ENCODE data around the gene RILPL1.
"Not testable (repeated sequence)": the region's sequence is repeated elsewhere in the genome, so short reads cannot be mapped to it uniquely, and the experiment has no call there.

RILPL1 gene

DNA sequence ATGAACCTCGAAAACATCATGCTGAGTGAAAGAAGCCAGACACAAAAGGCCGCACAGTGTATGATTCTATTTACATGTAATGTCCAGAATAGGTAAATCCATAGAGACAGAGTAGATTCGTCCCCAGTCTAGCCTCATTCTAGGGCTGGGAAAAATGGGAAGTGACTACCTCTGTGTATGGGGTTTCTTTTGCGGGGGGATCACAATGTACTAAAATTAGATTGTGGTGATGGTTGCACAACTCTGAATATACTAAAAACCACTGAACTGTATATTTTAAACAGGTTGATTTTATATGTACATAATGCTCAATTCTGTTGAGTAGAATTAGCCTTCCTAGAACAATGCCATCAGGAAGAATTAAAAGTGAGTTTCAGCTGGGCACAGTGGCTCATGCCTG, 90.7 kb downstream of the RILPL1 start:
- no peak overlapping the region for H3K27ac ChIP-seq (ENCODE audit: low read depth, low read length)
- 0 out of 2 replicates have a peak, but pooled peaks cover under 1% of the 10 kb centered on the region for H3K27me3 ChIP-seq (ENCODE audit: control insufficient read depth, insufficient read depth, low read length)
- no peak overlapping the region for H3K4me3 ChIP-seq (ENCODE audit: low read depth, low read length)
- H3K36me3 ChIP-seq (ENCODE audit: control insufficient read depth, insufficient read depth, low read length), result no peaks in the 10 kb centered on the region
- H3K9me3 ChIP-seq (ENCODE audit: control insufficient read depth, insufficient read depth, low read depth, low read length), result no peaks in the 10 kb centered on the region
- peaks cover 4% of the 10 kb centered on the region; the same call in 1 of the 2 replicates for H3K4me1 ChIP-seq (ENCODE audit: control insufficient read depth, insufficient read depth, low read length)
- H3K9ac ChIP-seq (ENCODE audit: low read length), result no peak overlapping the region

- peaks cover 9% of the 10 kb centered on the region for H3K27me3 ChIP-seq (ENCODE audit: control insufficient read depth, insufficient read depth, low read length)
- H3K4me3 ChIP-seq (ENCODE audit: low read depth, low read length), result no peak overlapping the region
- peaks cover 4% of the 10 kb centered on the region; the same call in 1 of the 2 replicates for H3K4me1 ChIP-seq (ENCODE audit: control insufficient read depth, insufficient read depth, low read length)
- no peaks in the 10 kb centered on the region for H3K36me3 ChIP-seq (ENCODE audit: control insufficient read depth, insufficient read depth, low read length)
- H3K9ac ChIP-seq (ENCODE audit: low read length), result no peak overlapping the region
- H3K27ac ChIP-seq (ENCODE audit: low read depth, low read length), result no peak overlapping the region
- H3K9me3 ChIP-seq (ENCODE audit: control insufficient read depth, insufficient read depth, low read depth, low read length), result no peaks in the 10 kb centered on the region
Measured at GRCh38 chr12:123441523-123442164, 91.9 kb downstream of the RILPL1 start.

- Histone ChIP-seq H3K4me1 (ENCODE audit: control insufficient read depth, insufficient read depth, low read length) (no peaks in the 10 kb centered on the region), H3K9ac (ENCODE audit: low read length) (peak within 1 kb of the TSS; percentile 48), H3K27me3 (ENCODE audit: control insufficient read depth, insufficient read depth, low read length) (peaks cover 20% of the 10 kb centered on the region), H3K9me3 (ENCODE audit: control insufficient read depth, insufficient read depth, low read depth, low read length) (no peaks in the 10 kb centered on the region), H3K4me3 (ENCODE audit: low read depth, low read length) (peak within 1 kb of the TSS; percentile 77), H3K27ac (ENCODE audit: low read depth, low read length) (no peak within 1 kb of the TSS), H3K36me3 (ENCODE audit: control insufficient read depth, insufficient read depth, low read length) (no peaks in the 10 kb centered on the region)
Measured at GRCh38 chr12:123436017-123436964, 97.2 kb downstream of the RILPL1 start, which contains the start of gene RILPL2. Gene RILPL2, minus strand, starts transcription at chr12:123436684. Its CDS starts 264 bp downstream, at chr12:123436420.

DNA sequence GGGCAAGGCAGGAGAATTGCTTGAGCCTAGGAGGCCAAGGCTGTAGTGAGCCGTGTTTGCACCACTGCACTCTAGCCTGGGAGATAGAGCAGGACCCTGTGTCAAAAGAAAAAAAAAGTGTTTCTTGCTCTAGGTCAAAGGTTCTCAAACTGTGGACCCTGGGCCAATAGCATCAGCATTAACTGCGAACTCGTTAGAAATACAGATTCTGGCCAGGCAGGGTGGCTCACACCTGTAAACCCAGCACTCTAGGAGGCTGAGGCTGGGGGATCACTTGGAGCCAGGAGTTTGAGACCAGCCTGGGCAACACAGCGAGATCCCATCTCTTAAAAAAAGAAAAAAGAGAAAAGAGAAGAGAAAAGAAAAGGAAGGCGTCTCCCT, 97.9 kb downstream of the RILPL1 start:
- no peak overlapping the region for H3K27ac ChIP-seq (ENCODE audit: low read depth, low read length)
- H3K27me3 ChIP-seq (ENCODE audit: control insufficient read depth, insufficient read depth, low read length), result peaks cover 20% of the 10 kb centered on the region
- H3K9ac ChIP-seq (ENCODE audit: low read length), result peak overlapping the region; percentile 48
- no peaks in the 10 kb centered on the region for H3K36me3 ChIP-seq (ENCODE audit: control insufficient read depth, insufficient read depth, low read length)
- H3K4me3 ChIP-seq (ENCODE audit: low read depth, low read length), result peak overlapping the region; percentile 77
- no peaks in the 10 kb centered on the region for H3K9me3 ChIP-seq (ENCODE audit: control insufficient read depth, insufficient read depth, low read depth, low read length)
- H3K4me1 ChIP-seq (ENCODE audit: control insufficient read depth, insufficient read depth, low read length), result no peaks in the 10 kb centered on the region

DNA sequence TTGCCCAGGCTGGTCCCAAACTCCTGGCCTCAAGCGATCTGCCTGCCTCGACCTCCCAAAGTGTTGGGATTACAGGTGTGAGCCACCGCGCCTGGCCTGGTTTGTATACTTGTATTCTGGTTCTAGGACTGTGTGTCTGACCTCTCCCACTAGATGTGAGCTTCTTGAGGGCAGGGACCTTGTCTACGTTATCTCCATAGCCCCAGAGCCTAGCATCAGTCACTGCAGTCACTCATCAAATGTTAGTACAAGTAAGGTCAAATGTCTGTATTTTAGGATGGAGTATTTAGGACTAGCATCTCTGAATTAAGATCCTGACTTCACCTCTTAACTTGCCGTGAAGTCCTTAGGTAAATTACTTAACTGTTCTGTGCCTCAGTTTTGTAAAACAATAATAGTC, 99.9 kb downstream of the RILPL1 start:
- Histone ChIP-seq H3K4me3 (ENCODE audit: low read depth, low read length) (no peak overlapping the region), H3K4me1 (ENCODE audit: control insufficient read depth, insufficient read depth, low read length) (no peaks in the 10 kb centered on the region), H3K9me3 (ENCODE audit: control insufficient read depth, insufficient read depth, low read depth, low read length) (no peaks in the 10 kb centered on the region), H3K27me3 (ENCODE audit: control insufficient read depth, insufficient read depth, low read length) (peaks cover 20% of the 10 kb centered on the region), H3K27ac (ENCODE audit: low read depth, low read length) (no peak overlapping the region), H3K9ac (ENCODE audit: low read length) (no peak overlapping the region), H3K36me3 (ENCODE audit: control insufficient read depth, insufficient read depth, low read length) (no peaks in the 10 kb centered on the region)

DNA sequence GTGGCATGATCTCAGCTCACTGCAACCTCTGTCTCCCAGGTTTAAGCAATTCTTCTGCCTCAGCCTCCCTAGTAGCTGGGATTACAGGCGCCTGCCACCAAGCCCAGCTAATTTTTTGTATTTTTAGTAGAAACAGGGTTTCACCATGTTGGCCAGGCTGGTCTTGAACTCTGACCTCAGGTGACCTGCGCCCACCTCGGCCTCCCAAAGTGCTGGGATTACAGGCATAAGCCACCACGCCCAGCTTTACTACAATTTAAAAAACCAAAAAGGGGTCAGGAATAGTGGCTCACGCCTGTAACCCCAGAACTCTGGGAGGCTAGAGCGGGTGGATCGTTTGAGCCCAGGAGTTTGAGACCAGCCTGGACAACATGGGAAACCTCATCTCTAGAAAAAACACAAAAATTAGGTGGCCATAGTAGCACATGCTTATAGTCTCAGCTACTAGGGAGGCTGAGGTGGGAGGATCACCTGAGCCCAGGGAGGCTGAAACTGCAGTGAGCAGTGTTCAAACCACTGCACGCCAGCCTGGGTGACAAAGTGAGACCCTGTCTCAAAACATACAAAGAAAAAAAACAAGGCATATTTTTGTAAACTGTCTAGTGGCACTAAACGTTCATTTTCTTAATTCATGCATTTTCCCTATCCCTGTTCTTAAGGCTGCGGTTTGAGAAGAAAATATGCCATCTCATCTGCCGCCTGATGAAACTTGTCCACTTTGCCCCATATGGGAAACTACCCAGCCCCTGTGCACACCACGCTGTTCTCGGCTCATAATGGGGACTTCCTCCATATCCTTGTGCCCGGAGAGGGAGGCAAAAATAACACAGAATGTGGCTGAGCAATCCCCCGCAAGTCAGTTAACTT, 101.3 kb downstream of the RILPL1 start:
- H3K9ac ChIP-seq (ENCODE audit: low read length); H3K4me1 ChIP-seq (ENCODE audit: control insufficient read depth, insufficient read depth, low read length): not testable (repeated sequence)

GRCh38 chr12:123429101-123429500, 104.4 kb downstream of the RILPL1 start:
- H3K9me3 ChIP-seq (ENCODE audit: control insufficient read depth, insufficient read depth, low read depth, low read length); H3K4me1 ChIP-seq (ENCODE audit: control insufficient read depth, insufficient read depth, low read length); H3K4me3 ChIP-seq (ENCODE audit: low read depth, low read length): not testable (repeated sequence)

More for the DNA sequence above, 101.3 kb downstream of the RILPL1 start:
- not testable (repeated sequence) for H3K9me3 ChIP-seq (ENCODE audit: control insufficient read depth, insufficient read depth, low read depth, low read length); H3K36me3 ChIP-seq (ENCODE audit: control insufficient read depth, insufficient read depth, low read length); H3K4me3 ChIP-seq (ENCODE audit: low read depth, low read length); H3K27ac ChIP-seq (ENCODE audit: low read depth, low read length)
- peaks cover 15% of the 10 kb centered on the region for H3K27me3 ChIP-seq (ENCODE audit: control insufficient read depth, insufficient read depth, low read length)

DNA sequence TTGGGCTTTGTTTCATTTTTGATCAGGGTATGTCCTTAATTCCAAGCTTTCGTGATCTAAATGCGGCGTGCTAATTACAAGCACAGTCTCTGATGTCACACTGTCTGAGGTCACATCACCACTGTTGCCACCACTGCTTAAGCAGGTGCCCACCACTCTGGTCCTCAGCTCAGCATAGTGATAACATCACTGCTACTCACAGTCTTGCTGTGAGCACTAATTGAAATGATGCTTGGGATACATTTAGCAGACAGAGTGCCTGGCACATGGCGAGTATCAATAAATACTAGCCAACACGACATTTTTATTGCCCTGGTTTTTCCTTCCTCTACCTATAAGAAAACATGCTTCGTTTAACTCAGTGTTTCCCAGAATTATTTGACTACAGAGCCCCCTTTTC, 104.9 kb downstream of the RILPL1 start:
- Histone ChIP-seq H3K27ac (ENCODE audit: low read depth, low read length) (no peak overlapping the region), H3K4me3 (ENCODE audit: low read depth, low read length) (no peak overlapping the region), H3K27me3 (ENCODE audit: control insufficient read depth, insufficient read depth, low read length) (no peaks in the 10 kb centered on the region), H3K36me3 (ENCODE audit: control insufficient read depth, insufficient read depth, low read length) (no peaks in the 10 kb centered on the region), H3K4me1 (ENCODE audit: control insufficient read depth, insufficient read depth, low read length) (no peaks in the 10 kb centered on the region), H3K9ac (ENCODE audit: low read length) (no peak overlapping the region), H3K9me3 (ENCODE audit: control insufficient read depth, insufficient read depth, low read depth, low read length) (peaks cover 7% of the 10 kb centered on the region; the same call in 1 of the 2 replicates)

More at GRCh38 chr12:123429101-123429500, 104.4 kb downstream of the RILPL1 start:
- not testable (repeated sequence) for H3K27ac ChIP-seq (ENCODE audit: low read depth, low read length); H3K36me3 ChIP-seq (ENCODE audit: control insufficient read depth, insufficient read depth, low read length); H3K27me3 ChIP-seq (ENCODE audit: control insufficient read depth, insufficient read depth, low read length); H3K9ac ChIP-seq (ENCODE audit: low read length)

DNA sequence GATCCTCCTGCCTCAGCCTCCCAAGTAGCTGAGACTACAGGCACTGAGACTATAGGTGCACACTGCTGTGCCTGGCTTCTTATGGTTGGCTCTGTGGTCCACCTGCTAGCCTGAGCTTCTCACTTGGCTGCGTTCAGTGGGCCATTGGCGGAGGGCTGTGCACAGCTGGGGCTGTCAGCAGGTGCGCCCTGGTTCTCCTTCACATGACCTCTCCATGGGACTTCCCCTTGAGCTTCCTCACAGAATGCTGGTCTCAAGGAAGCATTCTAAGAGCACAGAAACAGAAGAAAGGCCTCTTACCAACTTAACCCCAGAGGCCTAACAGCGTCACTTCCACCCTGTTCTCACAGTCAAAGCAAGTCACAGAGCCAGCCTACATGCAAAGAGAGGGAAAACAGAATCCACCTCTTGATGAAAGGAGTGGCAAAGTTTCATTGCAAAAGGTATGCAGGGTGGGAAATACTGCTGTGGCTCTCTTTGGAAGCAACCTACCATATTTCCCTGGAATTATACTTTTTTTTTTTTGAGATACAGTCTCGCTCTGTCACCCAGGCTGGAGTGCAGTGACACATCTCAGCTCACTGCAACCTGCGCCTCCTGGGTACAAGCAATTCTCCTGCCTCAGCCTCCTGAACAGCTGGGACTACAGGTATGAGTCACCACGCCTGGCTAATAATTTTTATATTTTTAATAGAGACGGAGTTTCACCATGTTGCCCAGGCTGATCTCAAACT, 106.3 kb downstream of the RILPL1 start:
- Histone ChIP-seq H3K9me3 (ENCODE audit: control insufficient read depth, insufficient read depth, low read depth, low read length) (peaks cover 7% of the 10 kb centered on the region; the same call in 1 of the 2 replicates), H3K4me1 (ENCODE audit: control insufficient read depth, insufficient read depth, low read length) (no peaks in the 10 kb centered on the region), H3K27ac (ENCODE audit: low read depth, low read length) (no peak overlapping the region), H3K27me3 (ENCODE audit: control insufficient read depth, insufficient read depth, low read length) (no peaks in the 10 kb centered on the region), H3K36me3 (ENCODE audit: control insufficient read depth, insufficient read depth, low read length) (no peaks in the 10 kb centered on the region), H3K4me3 (ENCODE audit: low read depth, low read length) (no peak overlapping the region), H3K9ac (ENCODE audit: low read length) (no peak overlapping the region)

- Histone ChIP-seq H3K9ac (ENCODE audit: low read length) (no peak overlapping the region), H3K9me3 (ENCODE audit: control insufficient read depth, insufficient read depth, low read depth, low read length) (peaks cover 7% of the 10 kb centered on the region; the same call in 1 of the 2 replicates), H3K27ac (ENCODE audit: low read depth, low read length) (no peak overlapping the region)
Measured at GRCh38 chr12:123421314-123421713, 112.2 kb downstream of the RILPL1 start.

More at GRCh38 chr12:123421314-123421713, 112.2 kb downstream of the RILPL1 start:
- H3K27me3 ChIP-seq (ENCODE audit: control insufficient read depth, insufficient read depth, low read length), result no peaks in the 10 kb centered on the region
- no peak overlapping the region for H3K4me3 ChIP-seq (ENCODE audit: low read depth, low read length)
- no peaks in the 10 kb centered on the region for H3K4me1 ChIP-seq (ENCODE audit: control insufficient read depth, insufficient read depth, low read length)
- H3K36me3 ChIP-seq (ENCODE audit: control insufficient read depth, insufficient read depth, low read length), result no peaks in the 10 kb centered on the region

All from HUES6 (cell line).